Measurements from ENCODE around the gene PPFIA1.

The PPFIA1 gene

DNA sequence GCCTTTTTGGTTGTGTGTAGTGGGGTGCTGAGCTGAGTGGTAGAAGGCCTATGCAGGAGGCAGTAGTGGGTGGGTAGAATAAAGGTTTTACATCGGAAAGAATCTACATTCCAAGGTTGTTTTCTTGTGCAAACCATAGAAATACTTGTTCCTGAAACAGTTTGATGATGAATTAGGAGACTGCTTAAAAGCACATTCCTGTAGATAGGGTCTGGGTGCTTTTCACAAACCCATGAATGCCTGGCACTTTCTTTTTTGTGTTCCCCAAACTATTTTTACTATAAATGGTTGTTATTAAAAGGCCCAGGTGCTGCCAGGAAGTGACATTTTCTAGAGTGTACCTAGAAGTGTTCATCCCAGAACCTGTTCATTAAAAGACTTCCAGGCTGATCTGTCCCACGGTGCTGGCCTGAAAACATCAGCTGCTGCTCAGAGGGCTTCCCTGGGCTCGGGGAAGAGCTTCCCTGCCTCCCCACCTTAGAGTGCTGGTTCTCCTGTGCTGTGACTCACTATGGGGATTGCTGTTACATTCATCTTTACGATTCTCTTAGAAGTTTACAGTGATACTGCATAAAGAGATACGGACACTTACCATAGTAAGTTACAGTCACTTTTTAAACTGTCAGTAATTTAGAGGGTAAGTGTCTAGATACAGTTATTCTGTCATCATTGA, 27.9 kb downstream of the PPFIA1 start:
- DNase-seq (ENCODE audit: low read depth), result no peak

DNA sequence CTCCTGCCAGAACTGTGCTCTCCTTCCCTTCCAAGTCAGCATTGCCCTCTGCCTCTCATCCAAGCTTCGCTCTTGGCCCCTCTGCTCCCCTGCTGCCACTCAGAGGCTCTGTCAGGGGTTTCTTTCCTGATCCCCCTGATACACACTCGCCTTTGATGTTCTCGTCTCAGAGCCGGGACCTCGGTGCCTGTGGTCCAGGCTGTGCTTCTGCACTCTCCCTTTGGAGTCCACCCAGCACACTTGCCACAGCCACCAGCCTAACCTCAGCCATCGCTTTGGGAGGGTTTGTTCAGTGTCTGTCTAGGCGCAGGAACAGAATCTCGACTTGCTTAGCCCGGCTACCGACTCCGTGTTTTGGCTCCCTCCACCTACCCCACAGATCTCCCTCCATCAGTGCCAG, 29.1 kb downstream of the PPFIA1 start:
- DNase-seq (ENCODE audit: low read depth), result no peak

DNA sequence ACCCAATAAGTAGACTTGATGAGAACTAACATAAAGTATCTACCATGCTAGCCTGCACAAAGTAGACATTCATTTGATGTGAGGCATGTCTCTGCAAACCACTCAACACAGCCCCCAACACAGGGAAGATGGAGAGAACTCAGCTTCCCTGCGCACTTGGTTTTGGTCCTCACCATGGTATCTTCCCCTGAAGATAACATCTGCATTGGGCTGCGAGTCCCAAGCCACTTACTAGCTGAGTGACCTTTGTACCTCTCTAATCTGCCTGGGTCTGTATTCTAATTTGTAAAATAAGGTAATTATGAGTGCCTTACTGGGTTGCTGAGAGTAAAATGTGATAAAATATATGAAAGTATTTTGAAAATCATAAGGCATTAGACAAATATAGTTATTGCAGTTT, 30.7 kb downstream of the PPFIA1 start:
- no peak for DNase-seq (ENCODE audit: low read depth)

DNA sequence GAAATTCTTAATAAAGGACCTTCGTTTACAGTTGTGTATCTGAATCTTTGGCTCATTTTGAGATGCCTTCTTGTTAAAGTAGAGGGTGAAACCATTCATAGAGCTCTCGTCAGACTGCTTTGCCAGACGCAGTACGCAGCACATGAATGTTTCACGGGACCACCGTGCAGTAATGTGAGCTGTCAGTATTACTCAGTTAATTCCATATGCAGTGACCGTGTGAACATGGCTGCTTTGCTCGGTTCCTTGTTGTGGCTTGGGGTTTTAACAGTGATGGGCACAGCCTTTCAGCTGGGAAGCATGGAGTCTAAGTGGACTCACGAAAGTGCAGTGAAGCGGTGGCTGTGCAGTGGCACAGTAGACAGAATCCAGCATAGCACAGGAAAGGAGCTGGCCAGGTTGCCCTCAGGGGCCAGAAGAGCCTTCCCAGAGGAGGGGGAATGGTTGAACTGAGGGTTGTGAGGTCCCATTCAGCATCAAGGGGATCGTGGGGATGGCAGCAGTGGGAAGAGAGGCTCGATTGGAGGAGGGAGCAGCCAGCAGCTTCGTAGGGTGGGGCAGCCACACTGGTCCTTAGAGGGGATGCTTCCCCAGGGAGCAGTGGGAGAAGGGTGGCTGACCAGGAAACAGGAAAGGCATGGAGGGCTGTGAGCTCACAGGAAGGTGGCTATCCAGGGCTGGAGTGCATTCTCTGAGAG, 31.4 kb downstream of the PPFIA1 start:
- DNase-seq (ENCODE audit: low read depth), result no peak

- no peak for DNase-seq (ENCODE audit: low read depth)
Measured at GRCh38 chr11:70302419-70302752, 31.9 kb downstream of the PPFIA1 start.

GRCh38 chr11:70303070-70303469, 32.6 kb downstream of the PPFIA1 start:
- no peak for DNase-seq (ENCODE audit: low read depth)

DNA sequence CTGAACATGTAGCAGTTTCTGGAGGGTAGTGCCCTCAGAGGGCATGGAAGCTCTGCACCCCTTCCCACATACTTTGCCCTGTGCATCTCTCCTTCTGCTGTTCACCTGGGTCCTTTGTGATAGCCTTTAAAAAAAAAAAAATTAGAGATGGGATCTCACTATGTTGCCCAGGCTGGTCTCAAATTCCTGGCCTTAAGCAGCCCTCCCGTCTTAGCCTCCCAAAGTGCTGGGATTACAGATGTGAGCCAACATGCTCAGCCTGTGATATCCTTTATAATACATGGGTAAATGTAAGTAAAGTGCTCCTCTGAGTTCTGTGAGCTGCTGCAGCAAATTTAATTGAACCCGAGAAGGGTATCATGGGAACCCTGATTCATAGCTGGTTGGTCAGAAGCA, 33.7 kb downstream of the PPFIA1 start:
- no peak for DNase-seq (ENCODE audit: low read depth)

- no peak for DNase-seq (ENCODE audit: low read depth)
Measured at GRCh38 chr11:70305501-70305900, 35.0 kb downstream of the PPFIA1 start.

DNA sequence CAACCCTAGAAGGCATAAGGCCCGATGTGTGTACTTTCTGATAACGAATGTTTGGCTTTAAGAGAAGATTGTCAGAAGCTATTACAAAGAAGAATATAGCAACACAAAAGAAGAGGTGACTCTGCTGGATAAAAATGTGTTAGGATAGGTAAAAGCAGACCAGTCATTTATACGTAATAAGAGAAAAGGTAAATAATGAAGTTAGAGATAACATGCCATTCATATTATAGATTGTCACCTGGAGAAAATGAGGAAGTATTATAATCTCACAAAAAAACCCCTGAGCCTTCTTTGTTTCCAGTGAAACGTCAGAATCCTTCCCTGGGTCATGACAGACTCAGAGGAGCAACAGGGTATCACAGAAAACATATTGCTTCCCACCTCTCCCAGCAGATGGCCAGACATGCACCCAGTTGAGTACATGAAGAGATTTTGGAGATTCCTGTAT, 36.1 kb downstream of the PPFIA1 start:
- DNase-seq (ENCODE audit: low read depth), result no peak

- no peak for DNase-seq (ENCODE audit: low read depth)
Measured at GRCh38 chr11:70307176-70307575, 36.7 kb downstream of the PPFIA1 start.

GRCh38 chr11:70311616-70312015, 41.1 kb downstream of the PPFIA1 start:
- no peak for DNase-seq (ENCODE audit: low read depth)

- DNase-seq (ENCODE audit: low read depth), result no peak
Measured at GRCh38 chr11:70312401-70313357, 42.2 kb downstream of the PPFIA1 start.

GRCh38 chr11:70313945-70314344, 43.5 kb downstream of the PPFIA1 start:
- no peak for DNase-seq (ENCODE audit: low read depth)

GRCh38 chr11:70314730-70315129, 44.2 kb downstream of the PPFIA1 start:
- no peak for DNase-seq (ENCODE audit: low read depth)

GRCh38 chr11:70315716-70316115, 45.2 kb downstream of the PPFIA1 start:
- DNase-seq (ENCODE audit: low read depth), result no peak

- DNase-seq (ENCODE audit: low read depth), result no peak
Measured at GRCh38 chr11:70317581-70318305, 47.3 kb downstream of the PPFIA1 start.

DNA sequence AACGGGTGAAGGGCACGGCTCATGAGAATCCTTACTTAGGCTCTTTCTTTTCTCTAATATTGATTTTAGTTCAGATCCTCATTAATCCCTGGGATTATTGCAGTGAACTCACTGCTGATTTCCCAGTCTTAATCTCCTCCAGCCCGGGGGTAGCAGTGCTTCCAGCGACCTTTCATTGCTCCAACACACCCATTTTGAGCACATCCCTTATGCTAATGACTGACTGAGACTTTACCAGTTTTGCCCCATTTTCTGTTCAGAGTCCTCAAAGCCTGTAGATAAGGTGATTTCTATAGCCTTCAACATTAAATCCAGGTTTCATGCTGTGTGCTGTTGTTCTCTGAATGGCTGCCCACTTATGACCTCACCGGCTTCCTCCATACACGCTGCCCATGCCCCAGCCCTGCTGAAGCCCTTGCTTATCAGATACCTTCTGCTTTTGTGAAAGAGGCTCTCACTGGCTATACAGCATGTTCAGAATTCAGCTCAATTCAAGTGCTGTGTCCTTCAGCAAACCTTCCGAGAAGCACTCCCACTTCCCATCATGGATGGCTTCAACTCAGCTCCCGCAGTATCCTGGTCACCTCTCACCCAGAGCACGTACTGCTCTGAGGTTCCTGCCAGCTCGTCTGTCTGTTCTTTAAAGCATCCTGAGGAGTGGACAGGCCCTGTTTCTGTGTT, 49.0 kb downstream of the PPFIA1 start:
- DNase-seq (ENCODE audit: low read depth), result no peak

- DNase-seq (ENCODE audit: low read depth), result no peak
Measured at GRCh38 chr11:70322666-70323065, 52.2 kb downstream of the PPFIA1 start.

- DNase-seq (ENCODE audit: low read depth), result no peak
Measured at GRCh38 chr11:70323806-70324205, 53.3 kb downstream of the PPFIA1 start.

- no peak for DNase-seq (ENCODE audit: low read depth)
Measured at GRCh38 chr11:70324376-70325115, 54.1 kb downstream of the PPFIA1 start.

- DNase-seq (ENCODE audit: low read depth), result no peak
Measured at GRCh38 chr11:70325824-70326223, 55.3 kb downstream of the PPFIA1 start.

Data from T-helper 22 cell (primary cell).